GM21515 (cell line): Measurements from ENCODE around the gene CPLX1.
"Not testable (repeated sequence)": the region's sequence is repeated elsewhere in the genome, so short reads cannot be mapped to it uniquely, and the experiment has no call there.

Experiments used
- ATAC-seq: cut with Tn5 transposase; IDR thresholded peaks from one replicate; pipeline ENCODE4 v1.9.1; 2021; ENCODE audit not compliant: unreplicated experiment

The CPLX1 gene

DNA sequence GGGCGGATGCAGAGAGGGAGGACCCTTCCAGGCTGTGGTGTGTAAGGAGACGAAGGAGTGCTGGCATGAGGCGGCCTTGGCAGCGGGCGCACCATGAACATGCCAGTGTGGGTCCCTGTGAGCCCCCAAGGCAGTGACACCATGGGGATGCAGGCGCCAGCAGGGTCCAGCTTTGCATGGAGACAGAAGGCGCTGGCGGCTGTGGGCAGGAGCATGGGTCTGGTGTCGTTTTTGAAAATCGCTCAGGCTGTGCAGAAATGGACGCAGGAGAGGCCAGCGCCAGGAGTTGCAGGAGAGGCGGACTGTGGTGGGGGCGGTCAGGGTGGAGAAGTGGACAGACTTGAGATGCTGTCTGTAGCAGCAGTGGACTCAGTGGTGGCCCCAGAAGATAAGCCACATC lies 64.2 kb downstream of the CPLX1 start:
- ATAC-seq, result no peak

DNA sequence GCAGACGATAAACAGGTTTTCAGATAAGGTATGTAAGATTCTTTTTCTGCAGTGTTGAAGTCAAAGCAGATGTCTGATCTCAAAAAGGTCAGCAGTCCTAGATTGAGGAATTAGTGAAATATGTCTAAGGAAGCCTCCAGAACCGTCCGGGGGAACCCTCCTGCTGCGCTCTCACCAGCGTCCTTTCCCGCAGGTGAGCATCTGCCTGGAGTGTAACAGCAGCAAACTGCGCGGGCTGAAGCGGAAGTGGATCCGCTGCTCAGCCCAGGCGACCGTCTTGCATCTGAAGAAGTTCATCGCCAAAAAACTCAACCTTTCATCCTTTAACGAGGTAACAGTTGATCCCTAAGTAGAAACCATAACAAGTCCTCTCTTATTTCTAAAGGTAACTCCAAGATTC lies 64.8 kb downstream of the CPLX1 start:
- ATAC-seq, result no peak

DNA sequence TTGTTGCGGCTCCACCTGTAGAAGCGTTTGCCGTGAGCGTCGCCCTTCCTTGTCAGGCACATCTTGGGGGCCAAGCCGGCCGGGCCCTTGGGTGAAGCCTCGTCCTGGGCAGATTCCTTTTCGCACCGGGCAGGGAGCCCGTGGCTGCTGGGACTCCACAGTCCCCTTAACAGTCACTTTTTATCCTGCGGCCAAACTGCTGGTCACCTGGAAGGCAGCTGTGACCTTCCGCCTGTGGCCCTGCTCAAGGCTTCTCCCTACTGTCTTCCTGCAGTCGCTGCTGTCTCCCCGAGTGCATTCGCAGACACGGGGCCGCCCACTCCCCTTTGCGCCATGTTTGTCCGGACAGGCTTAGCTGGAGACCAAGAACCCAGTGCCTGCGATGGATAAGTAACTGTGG lies 65.3 kb downstream of the CPLX1 start:
- ATAC-seq, result no peak

DNA sequence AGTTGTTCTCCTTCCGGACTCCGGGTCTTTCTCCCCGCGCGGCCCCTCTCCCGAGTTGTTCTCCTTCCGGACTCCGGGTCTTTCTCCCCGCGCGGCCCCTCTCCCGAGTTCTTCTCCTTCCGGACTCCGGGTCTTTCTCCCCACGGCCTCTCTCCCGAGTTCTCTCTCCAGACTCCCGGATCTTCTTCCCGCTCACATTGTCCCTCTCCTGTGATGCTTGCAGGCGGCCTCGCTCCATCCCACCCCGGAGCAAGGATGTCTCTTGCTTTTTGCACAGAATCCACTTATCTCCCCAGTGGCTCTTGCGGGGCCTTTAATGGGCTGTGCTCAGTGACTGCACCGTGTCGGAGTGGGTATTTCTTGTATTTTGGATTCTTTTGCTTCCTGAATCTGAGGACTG lies 66.1 kb downstream of the CPLX1 start:
- not testable (repeated sequence) for ATAC-seq

DNA sequence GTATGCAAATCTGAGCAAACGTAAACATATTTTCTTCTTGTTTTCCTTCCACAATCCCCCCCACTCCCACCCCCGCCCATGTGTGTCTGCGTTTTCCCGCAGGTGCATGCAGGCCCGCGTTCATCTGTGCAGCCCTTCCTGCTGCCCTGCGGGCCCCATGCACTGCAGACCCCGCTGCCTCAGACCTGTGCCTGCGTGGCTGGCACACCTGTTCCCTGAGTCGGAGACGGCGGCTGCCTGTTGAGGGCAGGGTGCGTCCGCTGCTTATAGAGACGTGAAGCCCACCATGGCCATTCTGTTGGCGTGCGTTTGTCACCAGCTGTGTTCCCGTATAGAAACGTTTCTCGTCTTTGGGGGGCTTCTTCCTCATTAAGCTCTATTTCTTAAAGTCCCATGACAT lies 68.8 kb downstream of the CPLX1 start:
- no peak for ATAC-seq

DNA sequence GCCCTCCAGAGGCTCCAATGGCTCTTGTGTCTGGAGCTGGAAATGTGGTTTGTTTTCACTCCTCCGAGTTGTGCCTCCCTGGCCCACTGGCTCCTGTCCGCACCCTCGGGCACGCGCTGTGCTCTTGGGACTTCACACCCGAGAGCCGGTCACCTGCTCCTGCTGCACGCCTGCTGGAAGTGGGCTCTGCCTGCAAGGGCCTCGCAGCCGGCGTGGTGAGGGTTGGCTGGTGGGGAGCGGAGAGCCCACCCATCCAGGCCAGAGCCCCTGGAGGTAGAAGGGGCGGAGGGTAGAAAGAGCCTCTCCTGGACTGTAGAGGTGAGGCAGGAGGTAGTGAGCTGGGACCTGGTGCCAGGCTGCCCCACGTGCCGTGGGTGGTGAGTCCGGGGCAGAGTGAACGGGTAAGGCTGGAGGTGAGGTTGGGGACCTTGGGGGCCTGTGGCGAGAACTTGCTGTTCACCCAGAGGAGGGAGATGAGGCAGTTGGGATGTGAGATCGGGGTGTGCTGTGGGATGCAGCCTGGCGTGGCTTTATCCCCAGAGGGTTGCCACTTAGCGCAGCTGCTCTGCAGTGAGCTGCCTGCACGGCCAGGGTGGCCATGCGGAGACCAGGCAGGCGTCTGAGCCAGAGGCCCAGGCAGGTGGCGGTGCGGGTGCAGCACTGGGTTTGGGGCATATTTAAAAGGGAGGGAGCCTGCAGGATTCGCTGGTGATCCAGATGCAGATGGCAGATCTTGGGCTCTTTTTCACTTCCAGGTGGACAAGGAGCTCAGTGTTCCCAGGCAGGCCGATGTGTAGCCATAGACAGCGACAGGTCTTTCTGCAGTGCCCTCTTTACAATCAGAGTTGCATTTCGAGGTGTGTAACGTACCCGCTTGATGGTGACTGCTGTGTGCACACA lies 71.5 kb downstream of the CPLX1 start:
- no peak for ATAC-seq

DNA sequence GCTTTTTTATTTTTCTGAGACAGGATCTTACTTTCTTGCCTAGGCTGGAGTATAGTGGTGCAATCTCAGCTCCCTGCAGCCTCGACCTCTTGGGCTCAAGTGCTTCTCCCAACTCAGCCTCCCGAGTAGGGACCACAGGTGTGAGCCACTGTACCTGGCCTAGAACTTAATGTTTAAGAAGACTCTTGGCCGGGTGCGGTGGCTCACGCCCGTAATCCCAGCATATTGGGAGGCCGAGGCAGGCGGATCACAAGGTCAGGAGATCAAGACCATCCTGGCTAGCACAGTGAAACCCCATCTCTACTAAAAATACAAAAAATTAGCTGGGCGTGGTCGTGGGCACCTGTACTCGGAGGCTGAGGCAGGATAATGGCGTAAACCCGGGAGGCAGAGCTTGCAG lies 72.7 kb downstream of the CPLX1 start:
- ATAC-seq, result not testable (repeated sequence)

DNA sequence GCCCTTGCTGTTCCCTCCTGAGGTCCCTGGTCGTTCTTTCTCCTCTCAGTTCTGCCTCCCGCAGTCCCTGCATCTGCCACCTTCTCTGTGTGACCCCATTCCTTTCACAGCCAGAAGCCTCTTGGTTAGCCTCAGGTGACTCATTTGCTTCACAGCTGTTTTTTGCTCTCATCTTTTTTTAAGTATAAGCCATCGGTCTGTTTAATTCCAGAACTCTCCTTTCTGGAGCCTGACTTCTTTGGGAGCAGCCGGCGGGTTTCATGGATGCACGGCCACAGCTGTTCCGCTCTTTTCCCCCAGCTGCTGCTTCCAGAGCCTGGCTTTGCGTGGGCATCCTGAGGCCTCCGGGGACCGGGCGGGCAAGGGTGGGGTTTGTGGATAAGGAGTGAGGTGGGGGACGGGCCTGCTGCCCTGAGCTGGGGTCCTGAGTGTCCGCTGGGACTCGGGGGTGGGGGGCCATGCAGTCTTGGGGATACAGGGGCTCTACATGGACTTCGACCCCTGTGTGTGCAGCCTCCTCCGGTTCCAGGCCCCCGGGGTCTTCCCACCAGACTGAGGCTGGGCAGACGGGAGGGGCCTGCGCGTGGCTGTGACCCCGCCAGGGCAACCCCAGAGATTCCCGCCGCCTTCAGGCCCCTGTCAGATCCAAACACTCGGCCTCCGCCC lies 73.6 kb downstream of the CPLX1 start:
- ATAC-seq, result no peak

DNA sequence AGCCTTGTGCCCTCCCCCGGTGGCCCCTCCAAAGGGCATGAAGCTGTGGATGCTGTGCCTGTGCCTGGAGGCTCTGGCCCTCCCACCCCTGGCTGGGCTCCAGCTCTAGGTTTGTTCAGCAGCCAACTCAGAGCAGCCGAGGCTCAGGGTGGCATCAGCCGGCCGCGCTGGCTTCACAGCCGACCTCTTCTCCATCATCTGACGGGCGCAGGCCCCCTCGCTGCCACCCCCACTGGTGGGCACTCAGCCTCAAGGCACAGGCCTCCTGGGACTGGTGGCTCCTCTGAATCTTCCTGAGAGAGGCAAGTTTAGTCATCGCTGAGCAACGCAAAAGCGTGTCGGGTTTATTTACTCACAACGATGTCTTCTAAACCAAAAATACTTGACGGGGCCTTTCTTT lies 74.3 kb downstream of the CPLX1 start:
- no peak for ATAC-seq

DNA sequence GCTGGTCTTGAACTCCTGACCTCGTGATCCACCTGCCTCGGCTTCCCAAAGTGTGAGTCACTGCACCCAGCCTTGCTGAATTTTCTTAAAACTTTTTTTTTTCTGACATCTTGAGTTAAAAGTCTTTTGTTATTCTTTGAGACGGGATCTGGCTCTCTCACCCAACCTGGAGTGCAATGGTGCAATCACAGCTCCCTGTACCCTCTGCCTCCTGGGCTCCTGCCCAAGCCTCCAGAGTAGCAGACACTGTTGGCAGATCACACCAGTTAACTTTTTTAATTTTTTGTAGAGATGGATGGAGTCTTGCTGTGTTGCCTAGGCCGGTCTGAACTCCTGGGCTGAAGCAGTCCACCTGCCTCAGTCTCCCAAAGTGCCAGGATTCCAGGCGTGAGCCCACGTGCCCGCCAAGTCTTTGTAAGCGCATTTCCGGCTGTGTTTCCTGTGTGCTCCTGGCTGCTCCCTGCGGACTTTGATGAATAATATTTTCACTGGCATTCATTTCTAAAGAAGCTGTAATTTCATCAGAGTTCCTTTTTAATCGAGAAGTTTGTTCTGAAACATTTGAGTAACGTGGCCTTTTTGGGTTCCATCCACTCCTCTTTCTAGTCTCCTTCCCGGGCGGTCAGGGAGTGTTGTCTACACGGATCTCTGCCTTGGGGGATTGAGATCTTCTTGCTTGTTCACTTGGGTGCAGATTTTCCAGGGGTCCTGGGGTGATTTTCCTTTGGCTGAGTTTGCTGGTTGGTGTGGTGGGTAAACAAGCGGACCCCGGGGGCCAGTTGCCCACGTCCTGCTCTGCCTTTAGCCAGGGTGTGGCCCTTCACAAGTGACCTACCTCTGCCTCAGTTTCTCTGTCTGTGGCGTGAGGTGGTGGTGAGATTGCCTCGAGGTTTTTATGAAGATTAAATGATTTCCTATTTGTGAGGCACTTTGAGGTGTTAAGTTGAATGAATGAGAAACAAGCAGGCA lies 75.9 kb downstream of the CPLX1 start:
- no peak for ATAC-seq

DNA sequence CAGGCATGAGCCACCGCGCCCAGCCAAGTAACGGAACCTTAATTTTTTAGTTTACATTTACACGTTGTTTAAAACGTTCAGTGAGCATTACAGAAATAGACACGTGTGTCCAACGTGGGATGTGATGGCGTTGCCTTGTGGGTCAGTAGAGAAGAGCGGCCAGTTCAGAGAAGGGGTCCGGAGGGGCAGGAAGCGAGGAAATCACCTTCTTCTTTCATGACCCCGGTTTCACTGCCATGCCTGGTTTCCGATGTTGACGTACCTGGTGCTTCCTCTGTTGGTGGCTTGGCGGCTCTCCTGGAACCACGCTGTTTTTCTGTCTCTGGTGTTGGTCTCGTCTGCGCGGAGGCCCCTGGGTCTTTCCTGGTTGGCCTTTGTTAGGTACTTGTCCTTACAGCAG lies 77.5 kb downstream of the CPLX1 start:
- ATAC-seq, result no peak

DNA sequence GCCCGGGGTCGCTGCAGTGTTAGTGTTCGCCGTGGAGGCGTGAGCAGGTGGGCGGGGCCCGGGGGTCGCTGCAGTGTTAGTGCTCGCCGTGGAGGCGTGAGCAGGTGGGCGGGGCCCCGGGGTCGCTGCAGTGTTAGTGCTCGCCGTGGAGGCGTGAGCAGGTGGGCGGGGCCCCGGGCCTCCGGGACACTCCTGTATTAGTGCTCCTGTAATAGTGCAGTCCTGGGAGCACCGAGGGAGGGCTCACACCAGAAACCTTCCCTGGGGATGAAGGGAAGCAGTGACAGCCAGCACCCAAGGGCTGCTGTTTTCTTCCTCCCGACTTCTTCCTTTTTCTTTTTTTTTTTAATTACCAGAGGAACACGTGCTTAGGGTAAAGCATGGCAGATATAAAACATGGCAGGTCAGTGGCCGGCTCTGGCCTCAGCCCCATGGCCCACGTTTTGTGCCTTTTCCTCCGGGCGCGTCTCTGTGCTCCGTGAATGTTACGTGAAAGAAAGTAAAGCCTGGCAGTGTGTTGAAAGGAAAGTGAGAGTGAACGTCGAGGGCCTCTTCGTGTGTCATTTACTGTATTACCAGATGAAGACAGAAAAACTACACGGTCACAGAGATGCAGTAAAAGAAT lies 78.3 kb downstream of the CPLX1 start:
- ATAC-seq, result no peak

DNA sequence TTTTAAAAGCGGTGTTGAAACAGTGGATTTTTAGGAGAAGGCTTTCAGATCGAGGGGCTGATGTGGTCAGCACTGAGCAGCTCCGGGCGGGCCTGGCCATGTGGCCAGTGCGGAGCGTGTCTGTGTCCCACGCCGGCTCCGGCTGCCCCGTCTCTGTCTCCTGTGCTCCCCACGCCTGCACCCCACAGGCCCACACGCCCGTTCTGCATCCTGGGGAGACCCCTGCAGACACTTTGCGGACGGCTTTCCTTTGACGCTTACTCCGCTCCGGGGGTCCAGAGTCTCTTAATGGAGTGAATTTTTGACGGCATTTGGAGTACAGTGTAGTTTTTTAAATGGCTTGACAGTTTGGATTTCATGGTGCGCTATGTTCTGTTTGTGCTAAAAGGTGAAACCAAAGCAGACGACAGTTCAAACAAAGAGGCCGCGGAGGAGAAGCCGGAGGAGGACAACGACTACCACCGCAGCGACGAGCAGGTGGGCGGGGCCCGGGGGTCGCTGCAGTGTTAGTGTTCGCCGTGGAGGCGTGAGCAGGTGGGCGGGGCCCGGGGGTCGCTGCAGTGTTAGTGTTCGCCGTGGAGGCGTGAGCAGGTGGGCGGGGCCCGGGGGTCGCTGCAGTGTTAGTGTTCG lies 81.6 kb downstream of the CPLX1 start:
- no peak for ATAC-seq

DNA sequence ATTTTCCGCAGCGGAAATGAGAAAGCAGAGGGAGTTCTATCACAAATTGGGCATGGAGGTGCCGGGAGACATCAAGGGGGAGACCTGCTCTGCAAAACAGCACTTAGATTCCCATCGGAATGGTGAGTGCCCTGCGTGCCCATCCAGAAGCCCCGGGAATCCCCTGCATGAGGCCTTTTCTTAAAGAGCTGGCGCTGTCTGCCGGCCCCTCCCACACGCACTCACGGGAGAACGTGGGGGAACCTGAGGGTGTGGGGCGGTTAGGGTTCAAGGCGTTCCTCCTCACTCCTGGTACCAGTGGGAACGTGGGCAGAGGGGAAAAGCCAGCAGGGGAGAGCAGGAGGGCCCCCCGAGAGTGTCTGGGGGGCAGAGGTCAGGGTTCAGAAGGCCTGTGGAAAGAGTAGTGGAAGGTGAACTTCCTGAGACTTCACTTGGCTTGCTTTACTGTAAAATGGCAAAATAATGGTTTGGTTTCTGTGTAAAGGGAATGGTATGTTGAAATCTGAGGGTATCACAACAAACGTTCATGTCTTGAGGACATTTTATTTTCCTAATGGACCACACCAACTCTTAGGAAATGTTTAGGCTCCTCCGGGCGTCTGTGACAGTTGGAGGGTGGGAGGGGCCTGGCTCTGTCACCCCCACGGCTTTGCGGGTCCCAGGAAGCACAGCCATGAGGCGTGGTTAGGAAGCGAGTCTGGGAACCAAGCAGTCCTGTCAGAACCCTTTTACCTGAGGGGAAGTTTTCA lies 82.3 kb downstream of the CPLX1 start:
- ATAC-seq, result no peak

DNA sequence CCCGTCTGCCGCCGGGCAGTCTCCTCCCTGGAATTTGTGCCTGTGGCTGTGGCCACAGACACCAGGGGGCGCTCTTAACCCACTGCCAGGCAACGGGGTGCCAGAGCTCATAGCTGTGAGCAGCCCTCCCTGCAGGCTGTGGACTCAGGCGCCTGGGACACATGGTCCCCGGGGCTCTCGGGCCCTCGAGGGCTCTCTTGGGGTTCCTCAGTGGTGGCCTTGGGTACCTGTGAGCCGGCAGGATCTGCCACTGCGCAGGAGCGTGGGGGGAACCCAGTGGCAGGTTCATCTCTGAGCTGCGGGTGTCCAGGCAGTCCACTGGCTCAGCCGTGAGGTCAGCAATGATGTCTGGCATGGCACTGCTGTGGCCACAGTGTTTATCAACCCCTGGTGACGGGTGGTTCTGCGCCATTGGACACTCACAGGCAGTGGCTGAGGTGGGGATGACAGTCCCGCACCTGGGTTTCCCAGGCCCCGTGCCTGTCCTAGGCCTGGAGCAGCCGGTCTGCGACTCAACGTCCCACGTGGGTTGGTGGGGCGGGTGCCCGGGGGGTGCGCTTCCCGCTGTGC lies 83.1 kb downstream of the CPLX1 start:
- peak; percentile 80 for ATAC-seq

DNA sequence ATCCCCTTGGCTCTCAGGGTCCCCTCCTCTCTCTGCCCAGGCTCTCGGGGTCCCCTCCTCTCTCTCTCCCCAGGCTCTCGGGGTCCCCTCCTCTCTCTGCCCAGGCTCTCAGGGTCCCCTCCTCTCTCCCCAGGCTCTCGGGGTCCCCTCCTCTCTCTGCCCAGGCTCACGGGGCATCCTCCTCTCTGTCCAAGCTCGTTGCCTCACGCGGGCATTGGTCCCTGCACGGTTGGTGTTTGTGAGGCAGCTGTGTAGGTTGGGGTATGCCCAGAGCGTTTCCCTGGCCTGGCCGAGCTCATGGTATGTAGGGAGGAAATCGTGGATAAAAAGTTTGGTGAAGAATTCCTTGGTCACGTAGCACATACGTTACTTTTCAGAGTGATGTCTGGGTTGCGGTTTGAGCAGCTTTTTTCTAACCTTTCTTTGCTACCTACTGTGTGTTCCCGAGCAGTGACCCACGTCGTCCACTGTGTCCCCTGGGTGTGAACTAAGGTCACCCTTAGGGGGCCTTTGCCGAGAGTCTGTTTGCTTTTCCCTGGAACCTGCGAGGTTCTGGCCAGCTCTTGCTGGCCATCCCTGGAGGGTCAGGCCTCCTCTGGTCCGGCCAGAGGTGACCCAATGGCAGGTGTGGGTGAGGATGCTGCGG lies 83.7 kb downstream of the CPLX1 start:
- ATAC-seq, result peak; percentile 21

DNA sequence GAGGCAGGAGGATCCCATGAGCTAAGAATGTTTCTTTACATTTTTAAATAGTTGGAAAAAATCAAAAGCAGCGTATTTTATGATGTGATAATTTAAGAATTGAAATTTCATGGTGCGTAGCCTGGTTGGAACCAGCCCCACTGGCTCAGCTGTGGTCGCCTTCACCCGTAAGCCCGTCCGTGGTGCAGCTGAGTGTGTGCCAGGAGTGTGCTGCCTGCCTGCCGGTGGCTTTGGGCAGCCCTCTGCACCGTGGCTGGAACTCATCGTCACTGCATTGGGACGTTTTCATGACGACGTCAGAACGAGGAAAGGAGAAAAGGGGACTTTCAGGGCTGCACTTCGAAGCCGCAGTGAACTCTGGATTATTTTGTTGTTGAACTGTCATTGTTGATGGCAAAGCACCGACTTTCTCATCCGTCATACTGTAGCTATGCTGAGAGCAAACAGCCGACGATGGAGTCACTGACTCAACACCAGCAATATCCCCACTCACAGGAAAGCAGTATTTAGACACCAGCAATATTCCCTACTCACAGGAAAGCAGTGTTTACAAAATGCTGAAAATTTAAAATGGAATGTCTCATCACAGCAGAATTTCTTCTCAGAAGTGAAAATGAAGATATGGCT lies 85.2 kb downstream of the CPLX1 start:
- no peak for ATAC-seq

DNA sequence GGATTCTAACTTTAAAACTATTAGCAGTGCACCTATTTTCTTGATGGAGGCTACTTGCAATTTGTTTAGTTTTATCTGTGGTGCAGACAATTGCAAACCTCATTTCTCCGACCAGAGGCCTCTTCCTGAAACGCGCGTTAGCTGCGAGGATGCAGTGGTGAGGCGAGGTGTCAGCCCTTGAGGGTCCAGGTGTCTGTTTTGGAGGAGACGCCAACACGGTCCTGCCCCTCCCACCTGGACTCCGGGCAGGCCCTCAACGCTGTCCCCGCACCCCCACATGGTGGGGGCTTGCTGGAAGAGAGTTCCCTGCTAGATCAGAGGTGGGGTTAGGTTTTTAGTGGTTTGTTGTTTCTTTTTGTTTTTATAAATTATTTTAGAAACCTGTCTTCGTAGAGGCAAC lies 85.9 kb downstream of the CPLX1 start:
- no peak for ATAC-seq
